Measurements from ENCODE around the gene NID1.

Gene NID1

GRCh38 chr1:236023926-236024565 lies 40.8 kb downstream of the NID1 start:
- DNase-seq (ENCODE audit: low spot score in 2 of 2), result no peak
- H3K36me3 Mint-ChIP-seq (ENCODE audit: insufficient read depth), result no peaks in the 10 kb centered on the region
- no peaks in the 10 kb centered on the region for H3K9me3 Mint-ChIP-seq
- H3K4me3 Mint-ChIP-seq, result no peak overlapping the region
- no peaks in the 10 kb centered on the region for H3K27me3 Mint-ChIP-seq
- H3K27ac Mint-ChIP-seq (ENCODE audit: low read depth), result no peak overlapping the region
- ATAC-seq (replicated peaks; ENCODE audit: extremely low read depth, poor library complexity, severe bottlenecking), result no peak
- H3K4me1 Mint-ChIP-seq, result peaks cover 5% of the 10 kb centered on the region

GRCh38 chr1:236021424-236022135 lies 43.3 kb downstream of the NID1 start:
- H3K4me3 Mint-ChIP-seq, result no peak overlapping the region
- H3K9me3 Mint-ChIP-seq, result no peaks in the 10 kb centered on the region
- H3K27ac Mint-ChIP-seq (ENCODE audit: low read depth), result no peak overlapping the region
- H3K4me1 Mint-ChIP-seq, result no peaks in the 10 kb centered on the region
- no peaks in the 10 kb centered on the region for H3K27me3 Mint-ChIP-seq
- no peak for DNase-seq (ENCODE audit: low spot score in 2 of 2)
- no peaks in the 10 kb centered on the region for H3K36me3 Mint-ChIP-seq (ENCODE audit: insufficient read depth)
- no peak for ATAC-seq (replicated peaks; ENCODE audit: extremely low read depth, poor library complexity, severe bottlenecking)

GRCh38 chr1:236020359-236021219 lies 44.3 kb downstream of the NID1 start:
- Mint-ChIP-seq H3K27me3 (no peaks in the 10 kb centered on the region), H3K4me3 (no peak overlapping the region), H3K27ac (ENCODE audit: low read depth) (no peak overlapping the region), H3K9me3 (no peaks in the 10 kb centered on the region), H3K36me3 (ENCODE audit: insufficient read depth) (no peaks in the 10 kb centered on the region), H3K4me1 (no peaks in the 10 kb centered on the region)
- DNase-seq (ENCODE audit: low spot score in 2 of 2) (no peak), ATAC-seq (replicated peaks; ENCODE audit: extremely low read depth, poor library complexity, severe bottlenecking) (no peak)

DNA sequence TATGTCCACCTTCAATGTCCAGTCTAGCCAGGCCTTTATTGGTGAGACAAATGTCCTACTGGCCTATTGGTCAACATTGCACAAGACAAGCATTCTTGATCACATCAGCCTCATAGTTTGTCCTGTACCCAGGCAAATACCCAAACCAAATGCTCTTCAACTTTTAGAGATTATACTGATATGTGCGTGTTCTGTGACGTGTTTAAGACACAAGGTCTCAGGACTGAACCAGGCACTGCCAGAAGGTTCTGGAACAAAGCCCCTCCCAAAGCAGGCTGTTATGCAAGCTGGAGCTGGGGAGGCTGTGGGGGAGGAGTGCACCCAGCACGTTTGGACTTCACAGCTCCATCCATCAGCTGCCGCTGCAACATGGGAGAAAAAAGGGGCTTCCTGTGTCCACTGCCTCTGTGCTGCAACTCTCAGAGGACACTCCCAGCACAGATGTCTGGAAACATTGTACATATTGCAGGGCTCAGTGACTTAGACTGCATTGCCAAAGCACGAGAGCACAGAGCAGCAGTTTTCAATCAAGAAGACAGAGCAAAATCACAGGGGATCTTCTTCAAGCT lies 45.9 kb downstream of the NID1 start:
- Mint-ChIP-seq H3K4me1 (no peaks in the 10 kb centered on the region), H3K36me3 (ENCODE audit: insufficient read depth) (no peaks in the 10 kb centered on the region), H3K27me3 (no peaks in the 10 kb centered on the region), H3K4me3 (no peak overlapping the region), H3K9me3 (no peaks in the 10 kb centered on the region), H3K27ac (ENCODE audit: low read depth) (no peak overlapping the region)
- DNase-seq (ENCODE audit: low spot score in 2 of 2) (no peak), ATAC-seq (replicated peaks; ENCODE audit: extremely low read depth, poor library complexity, severe bottlenecking) (no peak)

- no peaks in the 10 kb centered on the region for H3K9me3 Mint-ChIP-seq
- no peak overlapping the region for H3K27ac Mint-ChIP-seq (ENCODE audit: low read depth)
- no peak overlapping the region for H3K4me3 Mint-ChIP-seq
- H3K4me1 Mint-ChIP-seq, result no peaks in the 10 kb centered on the region
- no peaks in the 10 kb centered on the region for H3K27me3 Mint-ChIP-seq
- ATAC-seq (replicated peaks; ENCODE audit: extremely low read depth, poor library complexity, severe bottlenecking), result no peak
- no peak for DNase-seq (ENCODE audit: low spot score in 2 of 2)
- H3K36me3 Mint-ChIP-seq (ENCODE audit: insufficient read depth), result no peaks in the 10 kb centered on the region
Observed at GRCh38 chr1:236016782-236017400, 48.0 kb downstream of the NID1 start.

- no peak overlapping the region for H3K4me3 Mint-ChIP-seq
- no peaks in the 10 kb centered on the region for H3K27me3 Mint-ChIP-seq
- no peak for ATAC-seq (replicated peaks; ENCODE audit: extremely low read depth, poor library complexity, severe bottlenecking)
- no peak overlapping the region for H3K27ac Mint-ChIP-seq (ENCODE audit: low read depth)
- H3K9me3 Mint-ChIP-seq, result no peaks in the 10 kb centered on the region
- no peaks in the 10 kb centered on the region for H3K4me1 Mint-ChIP-seq
- no peak for DNase-seq (ENCODE audit: low spot score in 2 of 2)
- no peaks in the 10 kb centered on the region for H3K36me3 Mint-ChIP-seq (ENCODE audit: insufficient read depth)
Observed at GRCh38 chr1:236016083-236016482, 48.8 kb downstream of the NID1 start.

DNA sequence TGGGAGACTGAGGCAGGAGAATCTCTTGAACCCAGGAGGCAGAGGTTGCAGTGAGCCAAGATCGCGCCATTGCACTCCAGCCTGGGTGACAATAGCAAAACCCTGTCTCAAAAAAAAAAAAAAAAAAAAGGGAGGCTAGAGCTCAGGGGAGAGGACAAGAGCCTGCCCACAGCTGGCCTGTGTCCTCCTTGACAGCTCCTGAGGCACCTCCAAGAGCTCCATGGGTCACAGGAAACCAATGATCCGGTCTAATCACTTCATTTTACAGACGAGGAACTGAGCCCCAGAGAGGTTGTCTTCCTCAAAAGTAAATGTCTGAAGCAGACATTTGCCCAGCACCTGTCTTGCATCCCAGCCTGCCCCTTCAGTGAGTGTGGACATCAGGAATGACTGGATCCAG lies 49.4 kb downstream of the NID1 start:
- H3K9me3 Mint-ChIP-seq, result no peaks in the 10 kb centered on the region
- no peak overlapping the region for H3K27ac Mint-ChIP-seq (ENCODE audit: low read depth)
- H3K4me1 Mint-ChIP-seq, result no peaks in the 10 kb centered on the region
- no peaks in the 10 kb centered on the region for H3K36me3 Mint-ChIP-seq (ENCODE audit: insufficient read depth)
- no peak for ATAC-seq (replicated peaks; ENCODE audit: extremely low read depth, poor library complexity, severe bottlenecking)
- no peak for DNase-seq (ENCODE audit: low spot score in 2 of 2)
- H3K4me3 Mint-ChIP-seq, result no peak overlapping the region
- no peaks in the 10 kb centered on the region for H3K27me3 Mint-ChIP-seq

- Mint-ChIP-seq H3K9me3 (no peaks in the 10 kb centered on the region), H3K27ac (ENCODE audit: low read depth) (no peak overlapping the region)
- no peak for ATAC-seq (replicated peaks; ENCODE audit: extremely low read depth, poor library complexity, severe bottlenecking)
Observed at GRCh38 chr1:236013330-236013729, 51.6 kb downstream of the NID1 start.

GRCh38 chr1:236011641-236012040 lies 53.2 kb downstream of the NID1 start:
- no peak overlapping the region for H3K4me3 Mint-ChIP-seq
- H3K36me3 Mint-ChIP-seq (ENCODE audit: insufficient read depth), result no peaks in the 10 kb centered on the region
- H3K9me3 Mint-ChIP-seq, result no peaks in the 10 kb centered on the region
- ATAC-seq (replicated peaks; ENCODE audit: extremely low read depth, poor library complexity, severe bottlenecking) (no peak), DNase-seq (ENCODE audit: low spot score in 2 of 2) (no peak)
- no peaks in the 10 kb centered on the region for H3K27me3 Mint-ChIP-seq
- no peaks in the 10 kb centered on the region for H3K4me1 Mint-ChIP-seq
- H3K27ac Mint-ChIP-seq (ENCODE audit: low read depth), result no peak overlapping the region

More at GRCh38 chr1:236013330-236013729, 51.6 kb downstream of the NID1 start:
- DNase-seq (ENCODE audit: low spot score in 2 of 2), result no peak
- H3K4me1 Mint-ChIP-seq, result no peaks in the 10 kb centered on the region
- no peaks in the 10 kb centered on the region for H3K27me3 Mint-ChIP-seq
- no peak overlapping the region for H3K4me3 Mint-ChIP-seq
- H3K36me3 Mint-ChIP-seq (ENCODE audit: insufficient read depth), result no peaks in the 10 kb centered on the region

DNA sequence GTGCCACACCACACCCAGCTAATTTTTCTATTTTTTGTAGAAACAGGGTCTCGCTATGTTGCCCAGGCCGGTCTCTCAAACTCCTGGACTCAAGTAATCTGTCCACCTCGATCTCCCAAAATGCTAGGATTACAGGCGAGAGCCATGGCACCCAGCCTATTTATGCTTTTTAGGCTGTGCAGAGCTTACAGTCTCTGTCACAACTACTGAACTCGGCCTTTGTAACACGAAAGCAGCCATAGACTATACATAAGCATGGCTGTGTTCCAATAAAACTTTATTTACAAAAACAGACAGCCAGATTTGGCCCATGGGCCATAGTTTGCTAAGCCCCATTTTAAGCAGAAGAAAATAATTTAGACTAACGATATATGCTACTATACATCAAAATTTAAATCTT lies 54.4 kb downstream of the NID1 start:
- Mint-ChIP-seq H3K4me1 (no peaks in the 10 kb centered on the region), H3K36me3 (ENCODE audit: insufficient read depth) (no peaks in the 10 kb centered on the region), H3K27me3 (no peaks in the 10 kb centered on the region), H3K4me3 (no peak overlapping the region), H3K27ac (ENCODE audit: low read depth) (no peak overlapping the region), H3K9me3 (no peaks in the 10 kb centered on the region)
- ATAC-seq (replicated peaks; ENCODE audit: extremely low read depth, poor library complexity, severe bottlenecking) (no peak), DNase-seq (ENCODE audit: low spot score in 2 of 2) (no peak)

- Mint-ChIP-seq H3K27me3 (no peaks in the 10 kb centered on the region), H3K9me3 (no peaks in the 10 kb centered on the region), H3K36me3 (ENCODE audit: insufficient read depth) (no peaks in the 10 kb centered on the region), H3K4me3 (no peak overlapping the region), H3K27ac (ENCODE audit: low read depth) (no peak overlapping the region), H3K4me1 (no peaks in the 10 kb centered on the region)
- no peak for DNase-seq (ENCODE audit: low spot score in 2 of 2)
- no peak for ATAC-seq (replicated peaks; ENCODE audit: extremely low read depth, poor library complexity, severe bottlenecking)
Observed at GRCh38 chr1:236009857-236010256, 55.0 kb downstream of the NID1 start.

DNA sequence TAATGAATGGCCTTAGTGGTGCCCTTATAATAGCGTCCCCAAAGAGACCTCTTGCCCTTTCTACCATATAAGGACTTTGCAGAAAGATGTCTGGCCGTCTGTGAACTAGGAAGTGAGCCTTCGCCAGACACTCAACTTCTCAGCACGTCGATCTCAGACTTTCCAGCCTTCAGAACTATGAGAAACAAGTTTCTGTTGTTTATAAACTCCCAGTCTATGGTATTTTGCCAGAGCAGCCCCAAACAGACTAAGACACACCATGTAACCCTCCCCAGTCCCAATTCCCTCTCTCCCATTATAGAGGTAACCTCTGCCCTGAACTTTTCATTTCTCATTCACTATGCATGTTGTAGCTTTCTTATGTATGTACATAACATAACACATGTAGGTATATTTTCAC lies 55.7 kb downstream of the NID1 start:
- H3K4me1 Mint-ChIP-seq, result peaks cover 1% of the 10 kb centered on the region
- H3K27ac Mint-ChIP-seq (ENCODE audit: low read depth), result no peak overlapping the region
- ATAC-seq (replicated peaks; ENCODE audit: extremely low read depth, poor library complexity, severe bottlenecking), result no peak
- no peak overlapping the region for H3K4me3 Mint-ChIP-seq
- H3K9me3 Mint-ChIP-seq, result no peaks in the 10 kb centered on the region
- DNase-seq (ENCODE audit: low spot score in 2 of 2), result no peak
- no peaks in the 10 kb centered on the region for H3K27me3 Mint-ChIP-seq
- peaks cover 2% of the 10 kb centered on the region for H3K36me3 Mint-ChIP-seq (ENCODE audit: insufficient read depth)

Measured in central memory CD8-positive, alpha-beta T cell (primary cell).